ENCODE measurements around the gene TACC2. TPM values are rescaled to one million over a fixed set of nuclear protein-coding genes. Genes with fewer than 3 reads are reported as not detected.
"Not testable (repeated sequence)": the region's sequence is repeated elsewhere in the genome, so short reads cannot be mapped to it uniquely, and the experiment has no call there.

The TACC2 gene
- polyA plus RNA-seq, 3 donors from 2014 or later: not detected

- DNase-seq: no peak
- Mint-ChIP-seq H3K27ac (no peak overlapping the region), H3K27me3 (ENCODE audit: low read depth in 3 of 3) (no peaks in the 10 kb centered on the region), H3K4me3 (no peak overlapping the region), H3K4me1 (no peaks in the 10 kb centered on the region), H3K9me3 (no peaks in the 10 kb centered on the region), H3K36me3 (peaks cover 9 to 36% (median 17%) of the 10 kb centered on the region in 3 donors)
These were observed 23.0 kb upstream of the TACC2 start for GRCh38 chr10:121965996-121966395.

GRCh38 chr10:121969086-121969485, 19.9 kb upstream of the TACC2 start:
- not testable (repeated sequence) for DNase-seq; H3K27me3 Mint-ChIP-seq (ENCODE audit: low read depth in 3 of 3); H3K9me3 Mint-ChIP-seq; H3K27ac Mint-ChIP-seq; H3K4me3 Mint-ChIP-seq
- Mint-ChIP-seq H3K4me1 (peaks cover 18 to 19% of the 10 kb centered on the region in 2 donors), H3K36me3 (peaks cover 9 to 42% (median 15%) of the 10 kb centered on the region in 3 donors)

- Mint-ChIP-seq H3K4me3 (peak overlapping the region; percentile 66 to 83 (median 80)), H3K4me1 (peaks cover 25 to 26% of the 10 kb centered on the region in 2 donors), H3K9me3 (no peaks in the 10 kb centered on the region), H3K27me3 (ENCODE audit: low read depth in 3 of 3) (peaks cover 0 to 4% (median 0%) of the 10 kb centered on the region in 3 donors), H3K36me3 (peaks cover 4 to 17% (median 7%) of the 10 kb centered on the region in 3 donors), H3K27ac (peak overlapping the region in 2 of 6 donors; percentile 28 to 56)
- DNase-seq: no peak
These were observed 14.9 kb upstream of the TACC2 start for GRCh38 chr10:121974019-121974534.

- H3K27ac Mint-ChIP-seq: peak within 1 kb of the TSS in 4 of 6 donors; percentile 10 to 71 (median 62)
- peaks cover 4 to 17% (median 7%) of the 10 kb centered on the region in 3 donors for H3K36me3 Mint-ChIP-seq
- H3K27me3 Mint-ChIP-seq (ENCODE audit: low read depth in 3 of 3): peaks cover 0 to 4% (median 0%) of the 10 kb centered on the region in 3 donors
- peak within 1 kb of the TSS; percentile 75 to 85 (median 81) for H3K4me3 Mint-ChIP-seq
- H3K4me1 Mint-ChIP-seq: peaks cover 25 to 26% of the 10 kb centered on the region in 2 donors
- H3K9me3 Mint-ChIP-seq: no peaks in the 10 kb centered on the region
- DNase-seq: peak; percentile 57 to 69 (median 68)
These were observed 14.2 kb upstream of the TACC2 start, which contains the start of gene NSMCE4A for GRCh38 chr10:121974535-121975294. TSS of gene NSMCE4A (minus strand) at chr10:121975217. CDS start at chr10:121975165, 52 bp downstream.

GRCh38 chr10:121975295-121976086, 13.5 kb upstream of the TACC2 start:
- Mint-ChIP-seq H3K4me3 (peak overlapping the region; percentile 67 to 85 (median 80)), H3K27me3 (ENCODE audit: low read depth in 3 of 3) (peaks cover 0 to 4% (median 0%) of the 10 kb centered on the region in 3 donors), H3K36me3 (peaks cover 3 to 15% (median 6%) of the 10 kb centered on the region in 3 donors), H3K9me3 (no peaks in the 10 kb centered on the region), H3K27ac (peak overlapping the region in 3 of 6 donors; percentile 10 to 71 (median 68)), H3K4me1 (peaks cover 25 to 26% of the 10 kb centered on the region in 2 donors)
- DNase-seq: no peak

- H3K27ac Mint-ChIP-seq: no peak overlapping the region
- peaks cover 0 to 4% (median 0%) of the 10 kb centered on the region in 3 donors for H3K27me3 Mint-ChIP-seq (ENCODE audit: low read depth in 3 of 3)
- no peak for DNase-seq
- peak overlapping the region; percentile 2 to 82 (median 41) for H3K4me3 Mint-ChIP-seq
- H3K9me3 Mint-ChIP-seq: no peaks in the 10 kb centered on the region
- H3K36me3 Mint-ChIP-seq: peaks cover 0 to 6% (median 3%) of the 10 kb centered on the region in 3 donors
- H3K4me1 Mint-ChIP-seq: peaks cover 23 to 26% of the 10 kb centered on the region in 2 donors
These were observed 12.4 kb upstream of the TACC2 start for GRCh38 chr10:121976607-121977006.

- DNase-seq: no peak
- H3K9me3 Mint-ChIP-seq: peaks cover 0 to 1% (median under 1%) of the 10 kb centered on the region in 6 donors
- H3K27me3 Mint-ChIP-seq (ENCODE audit: low read depth in 3 of 3): peaks cover 0 to 5% (median 0%) of the 10 kb centered on the region in 3 donors
- H3K4me3 Mint-ChIP-seq: no peak overlapping the region
- no peak overlapping the region for H3K27ac Mint-ChIP-seq
- no peaks in the 10 kb centered on the region for H3K36me3 Mint-ChIP-seq
- H3K4me1 Mint-ChIP-seq: peaks cover 12 to 14% of the 10 kb centered on the region in 2 donors
These were observed 10.5 kb upstream of the TACC2 start for GRCh38 chr10:121978511-121978910.

GRCh38 chr10:121981346-121981745, 7.6 kb upstream of the TACC2 start:
- H3K4me3 Mint-ChIP-seq: no peak overlapping the region
- no peak for DNase-seq
- peaks cover 8 to 26% (median 16%) of the 10 kb centered on the region in 6 donors for H3K9me3 Mint-ChIP-seq
- no peak overlapping the region for H3K27ac Mint-ChIP-seq
- peaks cover 0 to 3% of the 10 kb centered on the region in 2 donors for H3K4me1 Mint-ChIP-seq
- H3K36me3 Mint-ChIP-seq: peaks cover 0 to 5% (median 3%) of the 10 kb centered on the region in 3 donors
- H3K27me3 Mint-ChIP-seq (ENCODE audit: low read depth in 3 of 3): peaks cover 2 to 9% (median 3%) of the 10 kb centered on the region in 3 donors

- no peak overlapping the region for H3K4me3 Mint-ChIP-seq
- no peak overlapping the region for H3K27ac Mint-ChIP-seq
- H3K9me3 Mint-ChIP-seq: peaks cover 8 to 31% (median 18%) of the 10 kb centered on the region in 6 donors
- no peaks in the 10 kb centered on the region for H3K4me1 Mint-ChIP-seq
- H3K27me3 Mint-ChIP-seq (ENCODE audit: low read depth in 3 of 3): peaks cover 5 to 9% (median 9%) of the 10 kb centered on the region in 3 donors
- no peak for DNase-seq
- H3K36me3 Mint-ChIP-seq: peaks cover 0 to 5% (median 3%) of the 10 kb centered on the region in 3 donors
These were observed 5.1 kb upstream of the TACC2 start for GRCh38 chr10:121983852-121984251.

GRCh38 chr10:121984463-121984862, 4.5 kb upstream of the TACC2 start:
- DNase-seq: no peak
- Mint-ChIP-seq H3K4me3 (no peak overlapping the region), H3K27ac (no peak overlapping the region), H3K9me3 (peaks cover 8 to 31% (median 18%) of the 10 kb centered on the region in 6 donors), H3K27me3 (ENCODE audit: low read depth in 3 of 3) (peaks cover 5 to 12% (median 9%) of the 10 kb centered on the region in 3 donors), H3K36me3 (peaks cover 0 to 5% (median 3%) of the 10 kb centered on the region in 3 donors), H3K4me1 (no peaks in the 10 kb centered on the region)

GRCh38 chr10:121990015-121990677, 1.2 kb downstream of the TACC2 start:
- Mint-ChIP-seq H3K4me3 (no peak overlapping the region), H3K4me1 (no peaks in the 10 kb centered on the region), H3K27ac (no peak overlapping the region), H3K27me3 (ENCODE audit: low read depth in 3 of 3) (peaks cover 2 to 15% (median 8%) of the 10 kb centered on the region in 3 donors), H3K36me3 (no peaks in the 10 kb centered on the region), H3K9me3 (peaks cover 0 to 14% (median 5%) of the 10 kb centered on the region in 6 donors)
- no peak for DNase-seq

- not testable (repeated sequence) for H3K36me3 Mint-ChIP-seq, DNase-seq, H3K4me3 Mint-ChIP-seq, H3K9me3 Mint-ChIP-seq, H3K27ac Mint-ChIP-seq, H3K4me1 Mint-ChIP-seq
- H3K27me3 Mint-ChIP-seq (ENCODE audit: low read depth in 3 of 3): peaks cover 4 to 16% (median 6%) of the 10 kb centered on the region in 3 donors
These were observed 2.8 kb downstream of the TACC2 start for GRCh38 chr10:121991727-121992126.

- H3K4me3 Mint-ChIP-seq: no peak overlapping the region
- no peaks in the 10 kb centered on the region for H3K36me3 Mint-ChIP-seq
- H3K4me1 Mint-ChIP-seq: no peaks in the 10 kb centered on the region
- peaks cover 3 to 15% (median 6%) of the 10 kb centered on the region in 3 donors for H3K27me3 Mint-ChIP-seq (ENCODE audit: low read depth in 3 of 3)
- H3K9me3 Mint-ChIP-seq: peaks cover 0 to under 1% (median 0%) of the 10 kb centered on the region in 6 donors
- no peak overlapping the region for H3K27ac Mint-ChIP-seq
- DNase-seq: no peak
These were observed 5.5 kb downstream of the TACC2 start for GRCh38 chr10:121994429-121994941.

Measured in immature natural killer cell (primary cell).